Measurements from ENCODE around the gene UBE2M. TPM values are rescaled to one million over a fixed set of nuclear protein-coding genes. Genes with fewer than 3 reads are reported as not detected.

Gene UBE2M
- total RNA-seq, 6 experiments from 2014 or later = 91.5 to 114 (median 106) TPM

GRCh38 chr19:58568453-58569130 lies 10.2 kb upstream of the UBE2M start:
- TF ChIP-seq, protein P1, sequence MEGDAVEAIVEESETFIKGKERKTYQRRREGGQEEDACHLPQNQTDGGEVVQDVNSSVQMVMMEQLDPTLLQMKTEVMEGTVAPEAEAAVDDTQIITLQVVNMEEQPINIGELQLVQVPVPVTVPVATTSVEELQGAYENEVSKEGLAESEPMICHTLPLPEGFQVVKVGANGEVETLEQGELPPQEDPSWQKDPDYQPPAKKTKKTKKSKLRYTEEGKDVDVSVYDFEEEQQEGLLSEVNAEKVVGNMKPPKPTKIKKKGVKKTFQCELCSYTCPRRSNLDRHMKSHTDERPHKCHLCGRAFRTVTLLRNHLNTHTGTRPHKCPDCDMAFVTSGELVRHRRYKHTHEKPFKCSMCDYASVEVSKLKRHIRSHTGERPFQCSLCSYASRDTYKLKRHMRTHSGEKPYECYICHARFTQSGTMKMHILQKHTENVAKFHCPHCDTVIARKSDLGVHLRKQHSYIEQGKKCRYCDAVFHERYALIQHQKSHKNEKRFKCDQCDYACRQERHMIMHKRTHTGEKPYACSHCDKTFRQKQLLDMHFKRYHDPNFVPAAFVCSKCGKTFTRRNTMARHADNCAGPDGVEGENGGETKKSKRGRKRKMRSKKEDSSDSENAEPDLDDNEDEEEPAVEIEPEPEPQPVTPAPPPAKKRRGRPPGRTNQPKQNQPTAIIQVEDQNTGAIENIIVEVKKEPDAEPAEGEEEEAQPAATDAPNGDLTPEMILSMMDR (IDR thresholded peaks at IDR 0.05) = no peak
- Mint-ChIP-seq H3K27ac (no peak overlapping the region), H3K27me3 (ENCODE audit: insufficient read depth) (peaks cover 9% of the 10 kb centered on the region), H3K36me3 (ENCODE audit: low read depth) (peaks cover 21% of the 10 kb centered on the region; the same call in 1 of the 2 replicates), H3K9me3 (no peaks in the 10 kb centered on the region), H3K4me3 (no peak overlapping the region), H3K4me1 (ENCODE audit: low read depth) (peaks cover 16% of the 10 kb centered on the region)
- DNase-seq = no peak

DNA sequence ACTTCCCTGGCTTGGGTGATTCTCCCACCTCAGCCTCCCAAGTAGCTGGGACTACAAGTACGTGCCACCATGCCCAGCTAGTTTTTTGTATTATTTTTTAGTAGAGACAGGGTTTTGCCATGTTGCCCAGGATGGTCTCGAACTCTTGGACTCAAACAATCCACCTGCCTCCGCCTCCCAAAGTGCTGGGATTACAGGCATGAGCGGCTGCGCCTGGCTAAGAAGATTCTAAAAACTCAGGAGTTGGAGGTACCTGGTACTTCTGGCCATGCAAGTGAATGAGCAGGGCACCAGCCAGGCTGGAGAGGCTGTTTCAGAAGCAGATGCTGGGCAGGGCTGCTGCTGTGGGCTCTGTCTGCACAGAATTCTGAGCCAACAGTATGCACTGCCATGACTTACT lies 8.6 kb upstream of the UBE2M start:
- TF ChIP-seq, protein P1 (IDR thresholded peaks at IDR 0.05) = no peak
- peaks cover 10% of the 10 kb centered on the region for H3K27me3 Mint-ChIP-seq (ENCODE audit: insufficient read depth)
- no peak overlapping the region for H3K4me3 Mint-ChIP-seq
- DNase-seq = no peak
- peaks cover 20% of the 10 kb centered on the region; the same call in 1 of the 2 replicates for H3K36me3 Mint-ChIP-seq (ENCODE audit: low read depth)
- no peak overlapping the region for H3K27ac Mint-ChIP-seq
- H3K4me1 Mint-ChIP-seq (ENCODE audit: low read depth) = peaks cover 15% of the 10 kb centered on the region
- no peaks in the 10 kb centered on the region for H3K9me3 Mint-ChIP-seq

DNA sequence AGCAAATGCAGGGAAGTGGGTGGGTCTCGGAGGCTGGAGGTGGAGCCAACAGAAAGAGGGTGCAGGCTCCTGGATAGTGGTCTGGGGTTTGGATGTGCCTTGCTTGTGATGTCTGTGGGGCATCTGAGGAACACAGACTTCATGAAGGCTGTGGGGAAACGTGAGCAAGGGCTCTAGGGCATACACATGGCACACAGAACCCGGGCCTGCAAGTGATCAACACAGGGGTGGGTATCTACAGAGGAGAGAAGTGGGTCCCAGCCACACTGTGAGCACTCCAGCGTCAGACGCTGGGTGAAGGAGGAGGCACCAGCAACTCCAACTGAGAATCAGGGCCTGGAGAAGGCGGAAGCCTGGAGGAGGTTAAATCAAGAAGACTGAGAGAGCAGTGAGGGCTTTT lies 5.4 kb upstream of the UBE2M start:
- Mint-ChIP-seq H3K27me3 (ENCODE audit: insufficient read depth) (peaks cover 13% of the 10 kb centered on the region), H3K27ac (no peak overlapping the region; the same call in 1 of the 2 replicates), H3K36me3 (ENCODE audit: low read depth) (peaks cover 17% of the 10 kb centered on the region; the same call in 1 of the 2 replicates), H3K4me3 (peak overlapping the region; percentile 38), H3K4me1 (ENCODE audit: low read depth) (peaks cover 14% of the 10 kb centered on the region; the same call in 1 of the 2 replicates), H3K9me3 (peaks cover 4% of the 10 kb centered on the region; the same call in 1 of the 2 replicates)
- TF ChIP-seq, protein P1 (IDR thresholded peaks at IDR 0.05) = no peak
- no peak for DNase-seq

DNA sequence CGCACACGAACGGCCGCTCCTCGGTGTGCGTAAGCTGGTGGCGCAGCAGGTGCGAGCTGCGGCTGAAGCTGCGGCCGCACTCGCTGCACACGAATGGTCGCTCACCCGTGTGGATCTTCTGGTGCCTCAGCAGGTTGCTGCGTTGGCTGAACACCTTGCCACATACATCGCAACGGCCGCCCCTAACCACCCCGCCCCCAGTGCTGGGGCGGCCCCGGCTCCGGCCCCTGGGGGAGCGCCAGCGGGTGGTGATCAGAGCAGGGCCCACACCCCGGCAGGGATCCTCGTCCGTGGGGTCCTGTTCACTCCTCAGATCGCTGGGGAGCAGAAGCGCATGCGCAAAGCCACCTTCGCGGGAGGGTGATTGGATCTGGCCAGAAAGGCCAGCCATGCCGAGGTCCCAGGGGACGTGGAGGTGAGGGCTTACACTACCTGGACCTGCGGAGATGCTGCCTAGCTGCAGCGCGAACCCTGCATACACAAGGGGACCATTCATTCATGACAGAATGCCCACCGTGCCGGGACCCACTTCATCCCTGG lies 4.7 kb upstream of the UBE2M start:
- H3K4me1 Mint-ChIP-seq (ENCODE audit: low read depth) = peaks cover 14% of the 10 kb centered on the region; the same call in 1 of the 2 replicates
- peaks cover 11% of the 10 kb centered on the region for H3K27me3 Mint-ChIP-seq (ENCODE audit: insufficient read depth)
- TF ChIP-seq, protein P1 (IDR thresholded peaks at IDR 0.05) = no peak
- H3K36me3 Mint-ChIP-seq (ENCODE audit: low read depth) = peaks cover 10% of the 10 kb centered on the region; the same call in 1 of the 2 replicates
- peaks cover 4% of the 10 kb centered on the region; the same call in 1 of the 2 replicates for H3K9me3 Mint-ChIP-seq
- no peak overlapping the region for H3K27ac Mint-ChIP-seq
- no peak for DNase-seq
- H3K4me3 Mint-ChIP-seq = peak overlapping the region; percentile 71

GRCh38 chr19:58562122-58563033 lies 4.0 kb upstream of the UBE2M start:
- Mint-ChIP-seq H3K36me3 (ENCODE audit: low read depth) (peaks cover 13% of the 10 kb centered on the region), H3K27me3 (ENCODE audit: insufficient read depth) (peaks cover 11% of the 10 kb centered on the region), H3K4me1 (ENCODE audit: low read depth) (peaks cover 15% of the 10 kb centered on the region; the same call in 1 of the 2 replicates), H3K27ac (no peak overlapping the region), H3K9me3 (peaks cover 4% of the 10 kb centered on the region; the same call in 1 of the 2 replicates), H3K4me3 (peak overlapping the region; percentile 71)
- DNase-seq = no peak
- TF ChIP-seq, protein P1 (IDR thresholded peaks at IDR 0.05) = no peak
